DMS 273 (cell line): ENCODE data around the gene GPR82.
"Not testable (repeated sequence)": the region's sequence is repeated elsewhere in the genome, so short reads cannot be mapped to it uniquely, and the experiment has no call there.

ENCODE experiments used
- DNase-seq: peaks from one replicate; lab custom pipeline; 2025; ENCODE audit not compliant: unreplicated experiment; lab: John Stamatoyannopoulos, UW

GPR82 gene, protein sequence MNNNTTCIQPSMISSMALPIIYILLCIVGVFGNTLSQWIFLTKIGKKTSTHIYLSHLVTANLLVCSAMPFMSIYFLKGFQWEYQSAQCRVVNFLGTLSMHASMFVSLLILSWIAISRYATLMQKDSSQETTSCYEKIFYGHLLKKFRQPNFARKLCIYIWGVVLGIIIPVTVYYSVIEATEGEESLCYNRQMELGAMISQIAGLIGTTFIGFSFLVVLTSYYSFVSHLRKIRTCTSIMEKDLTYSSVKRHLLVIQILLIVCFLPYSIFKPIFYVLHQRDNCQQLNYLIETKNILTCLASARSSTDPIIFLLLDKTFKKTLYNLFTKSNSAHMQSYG

DNA sequence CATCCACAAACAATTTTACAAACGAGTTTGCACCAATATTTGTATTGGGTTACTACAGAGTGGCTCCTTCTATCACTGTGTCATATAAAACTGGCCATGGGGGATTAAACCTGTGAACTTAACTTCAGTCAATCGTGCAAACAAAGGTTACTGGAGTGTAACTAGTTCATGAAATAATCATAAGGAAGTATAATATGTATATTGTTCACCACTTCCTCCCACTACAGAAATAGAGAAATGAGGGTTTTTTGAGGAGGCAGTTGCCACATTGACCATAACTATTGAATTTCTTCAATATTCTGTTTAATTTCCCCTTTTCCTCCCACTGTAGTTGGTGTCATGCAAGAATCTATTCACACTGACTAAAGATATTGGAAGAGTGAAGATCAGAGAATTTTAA is at the start of gene GPR82:
TSS of gene GPR82 (plus strand) at position 356 of the 400 bp plus-strand sequence. CDS start 2,846 bp downstream, outside the sequence.
- DNase-seq = no peak

DNA sequence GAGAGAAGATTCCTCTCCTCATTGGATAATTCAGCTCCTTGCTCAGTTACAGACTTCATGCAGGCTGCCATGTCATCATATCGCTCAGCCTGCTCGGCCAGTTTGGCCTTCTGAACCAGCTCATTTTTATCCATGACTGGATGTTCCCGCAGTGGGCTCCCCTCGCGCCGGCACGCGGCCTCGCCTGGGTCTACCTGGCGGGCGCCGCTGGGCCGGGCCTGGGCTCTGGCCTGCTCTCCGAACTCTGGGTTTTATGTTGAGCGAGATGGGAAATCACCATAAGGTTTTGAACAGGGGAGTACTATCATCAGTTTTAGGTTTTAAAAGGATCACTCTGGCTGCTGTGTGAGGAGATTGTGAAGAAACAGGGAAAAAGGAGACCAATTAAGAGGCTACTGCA is 47.6 kb upstream of the GPR82 start:
- not testable (repeated sequence) for DNase-seq

DNA sequence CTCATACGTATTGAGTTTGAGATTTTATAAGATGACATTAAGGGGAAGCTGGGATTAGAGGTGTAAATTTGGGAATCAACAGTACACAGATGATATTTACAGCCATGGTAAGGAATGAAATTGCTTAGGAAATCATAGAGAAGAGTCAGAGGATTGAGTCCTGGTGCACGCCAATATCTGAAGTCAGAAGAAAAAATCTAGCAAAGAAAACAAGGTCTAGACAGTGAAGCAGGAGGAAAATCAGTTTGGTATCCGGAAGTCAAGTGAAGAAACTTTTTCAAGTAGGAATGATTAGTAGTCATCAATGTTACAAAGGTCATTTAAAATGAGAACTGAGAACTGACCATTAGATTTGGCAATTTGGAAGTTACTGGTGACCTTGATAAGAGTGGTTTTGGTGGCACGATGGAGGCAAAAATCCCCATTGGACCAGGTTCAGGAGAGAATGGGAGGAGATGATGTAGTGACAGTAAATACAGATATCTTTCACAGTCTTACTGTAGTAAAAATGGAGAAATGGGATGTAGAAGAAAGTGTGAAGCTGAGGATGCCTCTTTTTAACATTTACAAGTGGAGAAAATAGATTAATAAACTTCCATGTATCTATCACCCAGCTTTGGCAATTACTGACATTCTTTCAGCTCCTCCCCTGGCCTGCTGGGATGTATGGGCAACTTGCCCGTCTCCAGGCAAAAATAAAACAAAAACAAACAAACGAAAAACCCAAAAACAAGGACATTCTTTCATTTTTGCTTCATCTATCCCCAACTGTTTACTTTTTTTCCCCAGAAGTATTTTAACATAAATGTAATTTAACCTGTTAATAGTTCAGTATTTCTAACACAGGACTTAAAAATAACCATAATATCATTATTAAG is 46.6 kb upstream of the GPR82 start:
- no peak for DNase-seq

DNA sequence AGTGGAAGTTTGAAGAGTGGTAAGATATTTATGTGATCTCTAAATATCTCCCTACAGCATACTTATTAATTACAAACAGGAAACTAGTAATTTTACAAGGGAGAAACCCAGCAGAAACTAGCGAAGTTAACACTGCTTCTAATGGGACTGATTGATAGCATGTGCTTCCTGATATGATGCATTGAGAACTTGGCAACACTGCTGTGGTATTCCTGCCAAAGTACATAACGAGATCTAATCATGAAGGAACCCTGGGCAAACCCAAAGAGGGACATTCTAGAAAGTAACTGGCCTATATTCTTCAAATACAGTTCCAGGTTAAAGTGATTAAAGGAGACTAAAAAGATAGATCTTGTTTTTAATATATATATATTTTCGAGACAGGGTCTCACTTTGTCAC is 39.8 kb upstream of the GPR82 start:
- no peak for DNase-seq

DNA sequence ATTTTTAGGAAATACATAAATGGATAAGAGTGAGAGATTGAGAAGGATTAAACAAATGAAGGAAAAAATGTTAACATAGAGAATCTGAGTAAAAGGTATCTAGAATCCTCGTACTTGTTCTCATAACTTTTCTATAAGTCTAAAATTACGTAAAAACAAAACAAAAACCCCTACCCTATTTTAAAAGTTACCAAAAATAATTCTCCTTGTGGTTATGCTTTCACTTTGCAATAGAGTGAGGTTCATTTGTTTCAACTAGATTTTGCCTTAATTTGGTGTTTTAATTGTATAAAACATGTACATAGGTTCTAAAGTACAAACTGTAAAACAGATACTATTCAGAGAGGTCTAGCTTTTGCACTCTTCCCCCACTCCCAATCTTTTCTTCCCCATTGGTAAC is 39.0 kb upstream of the GPR82 start:
- DNase-seq = no peak

DNA sequence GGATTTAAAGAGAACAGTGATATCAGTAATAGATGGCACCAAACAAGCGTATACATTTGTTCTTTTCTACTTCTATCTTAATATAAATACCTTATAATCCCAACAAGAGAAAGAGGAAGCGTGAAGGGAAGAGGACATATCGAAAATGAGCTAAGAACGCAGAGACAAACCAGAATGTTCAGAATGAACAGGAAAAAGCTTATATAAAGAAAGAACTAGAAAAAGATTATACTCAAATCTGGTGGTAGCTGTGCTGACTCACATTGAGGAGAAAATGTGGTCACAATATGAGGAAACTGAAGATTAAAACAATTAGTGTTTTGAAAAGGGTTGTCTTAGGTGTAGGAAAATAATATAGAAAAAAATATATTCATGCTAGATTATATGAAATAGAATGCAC is 37.2 kb upstream of the GPR82 start:
- no peak for DNase-seq

DNA sequence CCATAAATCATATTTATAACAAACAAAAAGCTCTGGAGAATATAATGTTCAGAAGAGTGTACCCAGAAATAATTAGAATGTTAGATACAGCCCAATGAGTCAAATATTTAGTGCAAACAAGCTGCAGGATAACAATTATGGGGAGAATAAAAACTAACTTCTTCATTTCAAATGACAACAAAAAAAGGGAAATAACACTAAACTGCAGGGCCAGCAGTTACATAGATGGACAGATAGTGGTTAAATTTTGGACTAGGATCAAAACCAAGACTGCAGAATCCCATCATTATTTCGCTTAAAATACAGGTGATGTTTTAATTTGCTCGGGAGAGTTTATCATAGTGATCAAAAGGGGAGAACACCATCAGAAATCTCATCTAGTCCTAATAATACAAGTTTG is 35.8 kb upstream of the GPR82 start:
- no peak for DNase-seq

DNA sequence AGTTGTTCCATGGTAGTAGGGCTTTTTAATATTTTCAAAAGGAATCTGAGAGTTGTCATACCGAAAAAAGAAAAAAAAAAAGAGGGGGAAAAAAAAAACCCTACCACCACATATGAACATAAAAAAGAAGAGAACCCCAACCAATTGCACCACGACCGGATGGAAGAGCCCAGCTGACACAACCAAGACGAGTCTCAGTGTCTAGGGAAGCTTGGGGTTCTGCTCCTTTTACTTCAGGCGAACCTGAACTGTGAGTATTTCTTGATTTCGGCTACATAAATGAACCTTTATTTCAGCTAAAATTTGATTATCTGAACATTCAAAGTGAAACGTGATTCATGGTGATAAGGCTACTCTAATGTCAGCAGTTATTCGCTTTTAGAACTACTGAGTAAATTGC is 35.1 kb upstream of the GPR82 start, which contains the start of gene GPR34:
TSS of gene GPR34 (plus strand) at position 139 of the 400 bp plus-strand sequence. CDS start 6,661 bp downstream, outside the sequence.
- no peak for DNase-seq

DNA sequence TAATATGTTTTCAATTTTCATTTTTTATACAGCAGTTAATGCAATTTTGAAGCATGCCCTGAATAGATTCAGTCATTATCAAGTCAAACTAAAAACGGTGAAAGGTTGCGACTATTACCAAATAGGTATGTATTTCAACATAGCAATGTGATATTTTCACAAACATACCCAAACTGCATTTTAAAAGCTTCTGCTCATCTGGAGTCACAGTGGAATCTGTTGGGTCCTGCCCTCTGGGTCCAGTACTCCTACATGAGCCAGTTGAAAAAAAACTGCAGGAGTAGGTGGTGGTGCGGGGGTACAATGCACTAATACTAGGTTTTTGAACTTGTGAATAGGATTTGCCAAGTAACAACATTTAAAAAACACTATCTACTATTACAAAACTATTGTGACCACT is 34.3 kb upstream of the GPR82 start:
- DNase-seq = no peak

DNA sequence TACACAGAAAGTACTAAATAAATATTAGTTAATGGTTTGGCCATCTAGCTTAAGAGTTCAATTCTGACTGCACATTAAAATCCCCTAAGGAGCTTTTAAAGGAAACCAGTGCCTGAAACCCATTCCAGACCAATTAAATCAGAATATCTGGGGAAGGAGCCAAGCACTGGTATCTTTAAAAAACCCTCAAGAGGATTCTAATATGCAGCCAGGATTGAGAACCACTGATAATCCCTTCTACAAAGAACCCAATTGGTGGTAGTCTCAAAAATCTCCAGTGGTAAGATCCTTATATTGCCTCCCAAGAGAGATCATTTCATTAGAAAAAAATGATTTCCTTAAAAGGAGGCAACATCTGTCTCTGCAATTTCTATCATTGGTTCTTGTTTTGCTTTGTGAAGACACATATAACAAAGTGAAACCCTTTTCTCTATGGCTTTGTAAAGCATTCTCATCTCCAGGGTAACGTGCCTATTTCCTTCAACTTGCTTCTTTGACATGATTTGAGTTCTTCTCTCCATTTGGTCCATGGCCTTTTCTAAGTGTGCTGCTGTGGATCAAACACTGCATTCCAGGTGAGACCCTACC is 31.7 kb upstream of the GPR82 start:
- no peak for DNase-seq

DNA sequence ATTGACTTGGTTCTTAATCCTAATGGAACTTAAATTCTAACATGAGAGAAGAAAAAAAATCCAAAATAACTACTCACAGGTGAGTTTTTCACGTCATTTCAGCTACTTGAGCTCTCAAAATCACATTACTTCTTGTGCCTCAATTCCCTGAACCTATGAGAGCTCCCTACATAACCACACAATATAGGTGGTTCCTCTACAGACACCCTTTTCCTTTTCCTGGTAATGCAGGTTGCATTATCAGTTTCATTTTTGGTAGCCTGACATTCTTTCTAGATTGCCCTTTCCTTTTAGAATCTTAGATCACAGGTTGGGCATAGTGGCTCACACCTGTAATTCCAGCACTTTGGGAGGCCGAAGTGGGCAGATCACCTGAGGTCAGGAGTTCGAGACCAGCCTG is 31.0 kb upstream of the GPR82 start:
- DNase-seq = no peak

DNA sequence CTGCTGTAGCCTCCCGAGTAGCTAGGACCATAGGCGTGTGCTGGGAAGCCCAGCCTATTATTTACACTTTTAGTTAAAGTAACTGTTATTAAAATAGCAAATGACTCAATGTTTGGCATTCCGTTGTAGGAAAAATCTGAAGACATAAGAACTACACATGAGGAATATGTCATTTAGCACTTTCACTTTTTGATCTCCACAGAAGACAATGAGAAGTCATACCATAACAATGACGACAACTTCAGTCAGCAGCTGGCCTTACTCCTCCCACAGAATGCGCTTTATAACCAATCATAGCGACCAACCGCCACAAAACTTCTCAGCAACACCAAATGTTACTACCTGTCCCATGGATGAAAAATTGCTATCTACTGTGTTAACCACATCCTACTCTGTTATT is 28.6 kb upstream of the GPR82 start:
- DNase-seq = no peak

DNA sequence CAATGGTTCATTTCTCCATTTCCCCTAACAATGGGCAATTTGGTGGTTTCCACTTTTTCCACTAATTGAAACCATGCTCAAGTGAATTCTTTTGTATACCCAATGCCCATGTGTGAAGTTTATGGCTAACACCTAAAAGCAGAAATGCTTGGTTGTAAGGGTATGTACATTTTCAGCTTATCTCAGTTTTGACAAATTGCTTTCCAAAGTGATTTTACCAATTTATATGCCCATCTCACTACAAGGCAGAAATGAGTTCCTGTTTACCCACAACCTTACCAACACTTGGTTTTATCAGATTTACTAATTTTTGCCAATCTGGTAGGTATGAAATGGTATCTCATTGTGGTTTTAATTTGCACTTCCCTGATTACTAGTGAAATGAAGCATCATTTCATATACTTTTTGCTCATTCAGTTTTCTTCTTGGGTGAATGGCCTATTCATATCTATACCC is 20.4 kb upstream of the GPR82 start:
- no peak for DNase-seq

DNA sequence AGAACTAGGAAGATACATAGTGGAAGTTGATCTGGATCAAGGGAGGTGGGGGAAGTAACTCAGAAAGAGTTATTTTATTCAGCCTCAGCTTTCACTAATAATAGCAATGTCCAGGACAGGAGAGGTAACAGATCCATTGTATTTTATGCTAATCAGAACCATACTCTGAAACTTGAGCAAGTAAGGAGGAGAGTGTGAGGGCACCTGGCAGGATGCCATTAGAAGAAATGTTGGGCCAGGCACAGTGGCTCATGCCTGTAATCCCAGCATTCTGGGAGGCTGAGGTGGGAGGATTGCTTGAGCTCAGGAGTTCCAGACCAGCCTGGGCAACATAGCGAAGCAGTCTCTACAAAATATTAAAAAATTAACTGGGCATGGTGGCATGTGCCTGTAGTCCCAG is 18.9 kb upstream of the GPR82 start:
- DNase-seq = no peak

DNA sequence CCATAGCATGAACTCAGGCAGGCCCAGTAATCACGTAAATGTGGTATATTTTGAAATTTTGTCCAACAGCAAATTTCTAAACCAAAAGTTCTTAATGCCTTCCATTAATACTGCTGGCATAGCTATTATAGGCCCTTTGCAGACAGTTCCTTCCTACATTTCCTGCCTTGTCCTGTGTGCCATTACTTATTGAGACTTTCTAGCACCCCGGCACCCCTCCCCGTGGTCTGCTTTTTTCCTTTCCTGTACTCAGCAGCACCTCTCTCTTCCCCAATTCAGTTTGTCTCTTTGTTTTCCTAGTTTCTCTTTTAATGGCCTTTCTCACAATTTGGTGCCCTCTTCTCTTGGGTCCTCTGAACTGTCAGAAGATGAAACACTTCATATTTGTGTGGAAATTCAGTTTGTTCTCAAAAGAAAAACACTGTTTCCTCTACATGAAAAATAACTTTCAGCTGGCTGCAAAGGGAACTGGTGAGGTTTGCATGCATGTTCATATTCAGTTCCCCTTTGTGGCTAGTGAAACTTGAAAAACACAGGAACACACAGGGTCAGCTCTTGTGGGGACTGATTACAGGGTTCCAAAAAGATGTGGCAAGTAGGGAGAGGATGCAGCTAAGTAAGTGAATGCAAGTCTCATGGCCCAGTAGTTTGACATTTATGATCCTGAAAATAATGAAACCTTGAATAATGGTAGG is 18.2 kb upstream of the GPR82 start:
- DNase-seq = no peak

DNA sequence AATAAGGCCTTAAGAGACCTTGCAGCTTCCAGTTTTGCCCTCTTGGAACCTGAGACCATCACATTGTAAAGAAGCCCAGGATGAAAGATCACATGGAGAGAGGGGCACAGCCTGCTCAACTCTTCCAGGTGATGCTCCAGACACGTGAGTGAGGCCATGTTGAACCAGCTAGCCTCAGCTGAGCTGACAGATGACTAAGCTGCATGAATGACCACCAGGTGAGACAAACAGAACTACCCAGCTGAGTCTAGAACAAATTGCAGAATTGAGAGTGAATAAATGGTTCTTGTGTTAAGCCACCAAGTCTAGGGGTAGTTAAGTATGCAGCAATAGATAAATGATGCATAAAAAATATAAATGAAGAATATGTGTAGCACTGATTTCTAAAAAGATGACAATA is 16.8 kb upstream of the GPR82 start:
- DNase-seq = no peak

DNA sequence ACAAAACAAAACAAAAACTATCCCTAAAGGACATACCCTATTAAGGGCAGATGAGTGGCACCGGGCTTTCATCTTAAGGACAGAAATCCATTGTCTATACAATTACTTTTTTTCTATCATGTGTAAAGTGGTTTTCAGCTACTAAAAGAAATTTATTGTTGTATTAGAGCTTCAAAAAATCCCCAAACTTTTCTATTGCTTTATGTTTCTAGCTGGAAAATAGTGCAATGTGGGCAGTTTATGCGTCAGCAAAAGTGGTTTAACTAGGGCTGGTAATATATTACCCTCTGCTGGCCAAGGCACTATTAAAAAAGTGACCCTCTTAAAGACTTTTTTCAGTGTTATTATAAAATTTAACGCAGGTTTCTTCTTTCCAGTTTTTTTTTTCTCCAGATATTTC is 15.5 kb upstream of the GPR82 start:
- DNase-seq = no peak

DNA sequence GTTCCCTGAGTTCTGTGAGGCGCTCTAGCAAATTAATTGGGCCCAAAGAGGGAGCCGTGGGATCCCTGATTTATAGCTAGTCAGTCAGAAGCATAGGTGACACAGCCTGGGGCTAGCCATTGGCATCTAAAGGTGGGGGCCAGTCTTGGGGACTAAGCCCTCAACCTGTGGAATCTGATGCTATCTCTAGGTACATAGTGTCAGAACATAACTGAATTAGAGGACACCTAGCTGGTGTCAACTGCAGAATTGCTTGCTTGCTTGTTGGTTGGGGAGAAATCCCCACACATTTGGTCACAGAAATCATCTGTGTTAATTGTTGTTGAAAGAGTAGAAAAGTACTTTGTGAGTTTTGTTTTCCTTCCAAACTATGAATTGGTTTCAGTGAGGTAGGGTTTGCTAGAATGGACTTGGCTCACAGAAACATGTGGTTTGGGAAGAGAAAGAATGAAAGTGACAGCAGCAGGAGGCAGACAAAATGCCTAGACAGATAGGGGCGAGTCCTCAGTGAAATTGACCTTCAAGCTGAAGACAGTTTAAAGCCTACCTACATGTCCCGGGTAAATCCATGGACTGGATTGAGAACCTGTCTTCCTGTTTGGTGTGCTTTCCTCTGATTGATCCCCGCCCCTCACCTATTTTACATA is 12.8 kb upstream of the GPR82 start:
- no peak for DNase-seq

DNA sequence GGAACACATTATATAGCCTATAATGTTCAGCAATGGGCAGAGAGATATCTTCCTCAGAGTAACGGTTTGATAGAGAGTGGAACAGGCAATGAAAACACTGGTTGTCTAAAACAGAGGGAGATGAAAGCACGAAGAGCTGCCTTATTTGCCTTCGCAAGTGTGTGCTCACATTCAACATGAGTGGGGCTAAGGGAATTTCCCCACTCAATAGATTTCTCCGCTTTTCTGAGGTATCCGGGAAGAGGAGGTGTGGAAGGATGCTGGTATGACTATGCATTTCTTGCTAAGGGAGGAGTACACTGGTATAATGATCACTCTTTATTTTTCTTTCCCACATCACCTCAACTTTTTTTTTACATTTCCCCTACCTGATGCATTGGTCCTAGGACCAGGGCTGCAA is 7.8 kb upstream of the GPR82 start:
- no peak for DNase-seq

DNA sequence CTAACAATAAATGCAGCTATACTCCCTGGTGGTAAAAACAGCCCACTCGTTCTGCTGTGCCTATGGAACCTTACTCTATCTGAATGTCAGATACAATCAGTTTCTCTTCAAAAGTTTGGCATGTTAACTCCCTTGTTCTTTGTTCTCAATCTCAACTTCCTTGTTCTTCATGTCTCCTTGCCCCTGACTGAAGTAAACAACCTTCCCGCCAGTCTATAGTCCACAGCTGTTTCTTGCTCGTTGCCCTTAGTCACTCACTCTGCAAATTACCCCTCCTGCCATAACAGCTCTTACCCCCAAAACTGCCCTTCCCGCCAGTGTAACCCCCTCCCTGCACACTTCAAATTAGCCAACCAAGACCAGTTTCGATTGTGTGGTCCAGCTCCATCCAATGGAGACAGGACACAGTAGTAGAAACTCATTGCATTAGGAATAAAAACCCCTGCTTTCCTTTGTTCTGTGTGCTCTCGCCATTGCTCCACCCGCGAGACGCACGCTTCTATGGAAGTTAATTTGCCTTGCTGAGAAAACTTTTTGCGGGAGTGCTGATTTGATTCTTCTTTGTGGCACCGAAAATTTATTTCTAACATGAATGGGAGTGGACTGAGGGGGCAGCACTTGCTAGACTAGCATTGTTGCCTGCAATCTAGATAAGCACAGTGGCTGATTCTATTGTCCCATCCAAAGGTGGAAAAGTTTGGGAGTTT is 7.1 kb upstream of the GPR82 start:
- DNase-seq = no peak
